Naive thymus-derived CD8-positive, alpha-beta T cell (primary cell): ENCODE data around the gene CYB5R3. TPM values are rescaled to one million over a fixed set of nuclear protein-coding genes. Genes with fewer than 3 reads are reported as not detected.
A peak's percentile ranks its signal among the peaks of the same experiment; 100 is the strongest.
"Not testable (repeated sequence)": the region's sequence is repeated elsewhere in the genome, so short reads cannot be mapped to it uniquely, and the experiment has no call there.

Experiments
- ATAC-seq, 2 donors: fragments of 150-1000 bp; cut with Tn5 transposase in 1 of 2; sonication (Bioruptor Pico), chemical (Tn5 transposase) in 1 of 2; 1 replicate in 1 of 2; 2 replicates in 1 of 2; pipeline ENCODE4 v1.10.0; 2021; ENCODE audit warnings: mild to moderate bottlenecking in 2 of 2, moderate library complexity in 2 of 2
- POLR2A ChIA-PET: fragments of 350-600 bp; sonication (Branson Sonifier 250); formaldehyde crosslinking; loops from one replicate; lab custom pipeline; 2021; ENCODE audit warnings: antibody characterized with exemption; lab: Charles Lee
- DNase-seq, 10 donors: peaks; one replicate each; pipeline versions ENCODE4 v3.0.0 to v3.0.0-alpha.2; 2020 to 2022
- H3K27ac Mint-ChIP-seq, 10 donors: one replicate each; pipeline ENCODE4 v1.8.0; 2020 to 2022; ENCODE audit warnings: mild to moderate bottlenecking in 10 of 10, mixed read lengths in 10 of 10, moderate library complexity in 4 of 10, inconsistent platforms in 1 of 10
- H3K27me3 Mint-ChIP-seq, 5 donors: one replicate each; pipeline ENCODE4 v1.8.0; 2021 to 2022; ENCODE audit warnings: mixed read lengths in 5 of 5
- H3K36me3 Mint-ChIP-seq, 3 donors: one replicate each; pipeline ENCODE4 v1.8.0; 2020 to 2022; ENCODE audit warnings: mixed read lengths in 3 of 3, mild to moderate bottlenecking in 2 of 3, inconsistent platforms in 1 of 3
- H3K4me1 Mint-ChIP-seq, 4 donors: one replicate each; pipeline ENCODE4 v1.8.0; 2021 to 2022; ENCODE audit warnings: mixed read lengths in 4 of 4
- H3K4me3 Mint-ChIP-seq, 10 donors: one replicate each; pipeline ENCODE4 v1.8.0; 2020 to 2022; ENCODE audit warnings: mild to moderate bottlenecking in 10 of 10, mixed read lengths in 10 of 10, moderate library complexity in 6 of 10, inconsistent platforms in 1 of 10
- H3K9me3 Mint-ChIP-seq, 9 donors: one replicate each; pipeline ENCODE4 v1.8.0; 2020 to 2022; ENCODE audit warnings: mixed read lengths in 9 of 9, mild to moderate bottlenecking in 3 of 9, inconsistent platforms in 1 of 9, moderate library complexity in 1 of 9
- polyA plus RNA-seq, 3 donors: library from polyadenylated mRNA; unstranded; fragments of 300-500 nt; fragmentation: Illumina TruSeq; gene quantifications; one replicate each; pipeline ENCODE4 v1.2.3, GENCODE V29; 2021
- total RNA-seq, 8 experiments: library from RNA in 2 of 8; stranded (reverse) in 2 of 8; gene quantifications; one replicate each; pipeline ENCODE4 v1.2.3 and lab custom pipeline; 2021 to 2026

CYB5R3 gene
- total and polyA plus RNA-seq, 5 experiments from 2014 or later = 34.7 to 70.2 (median 37.1) TPM

GRCh38 chr22:42581762-42582716 is 67.2 kb downstream of the CYB5R3 start:
- peaks cover 0 to 51% (median 15%) of the 10 kb centered on the region in 3 donors for H3K36me3 Mint-ChIP-seq
- H3K9me3 Mint-ChIP-seq = no peaks in the 10 kb centered on the region
- DNase-seq (peak; percentile 68 to 88 (median 80)), ATAC-seq (peak; percentile 88 to 90)
- H3K4me3 Mint-ChIP-seq = peak overlapping the region; percentile 84 to 98 (median 94)
- peak overlapping the region; percentile 60 to 95 (median 88) for H3K27ac Mint-ChIP-seq
- POLR2A ChIA-PET = interaction anchor here (0.5 to 2.3 kb wide), 4 partner anchors 33 to 625 kb away, joined by 3 to 21 read pairs (median 3); partner anchors contain the start of gene POLDIP3
- no peaks in the 10 kb centered on the region for H3K27me3 Mint-ChIP-seq
- peaks cover 10 to 18% (median 16%) of the 10 kb centered on the region in 4 donors for H3K4me1 Mint-ChIP-seq

GRCh38 chr22:42581194-42581761 is 67.9 kb downstream of the CYB5R3 start:
- H3K27me3 Mint-ChIP-seq, H3K9me3 Mint-ChIP-seq, DNase-seq: not testable (repeated sequence)
- ATAC-seq = peak; percentile 48 to 52
- peak overlapping the region; percentile 70 to 98 (median 96) for H3K27ac Mint-ChIP-seq
- peaks cover 10 to 18% (median 16%) of the 10 kb centered on the region in 4 donors for H3K4me1 Mint-ChIP-seq
- POLR2A ChIA-PET = interaction anchor here (1.0 to 2.3 kb wide), 2 partner anchors 34 to 137 kb away, joined by 3 to 21 read pairs; partner anchors contain the start of gene POLDIP3
- H3K36me3 Mint-ChIP-seq = peaks cover 0 to 44% (median 14%) of the 10 kb centered on the region in 3 donors
- H3K4me3 Mint-ChIP-seq = peak overlapping the region; percentile 92 to 98 (median 96)

- Mint-ChIP-seq H3K4me3 (peak overlapping the region in 5 of 10 donors; percentile 19 to 32 (median 24)), H3K4me1 (peaks cover 10 to 18% (median 16%) of the 10 kb centered on the region in 4 donors), H3K27ac (peak overlapping the region in 3 of 10 donors; percentile 50 to 73 (median 55)), H3K36me3 (peaks cover 0 to 38% (median 7%) of the 10 kb centered on the region in 3 donors)
- POLR2A ChIA-PET, H3K27me3 Mint-ChIP-seq, H3K9me3 Mint-ChIP-seq, DNase-seq, ATAC-seq: not testable (repeated sequence)
These were observed 69.2 kb downstream of the CYB5R3 start for GRCh38 chr22:42580040-42580439.

- DNase-seq = no peak
- POLR2A ChIA-PET = no interaction called here
- no peak for ATAC-seq
- peak overlapping the region in 1 of 10 donors; percentile 48 for H3K4me3 Mint-ChIP-seq
- H3K4me1 Mint-ChIP-seq = peaks cover 8 to 17% (median 13%) of the 10 kb centered on the region in 4 donors
- H3K9me3 Mint-ChIP-seq = no peaks in the 10 kb centered on the region
- H3K27ac Mint-ChIP-seq = peak overlapping the region in 1 of 10 donors; percentile 21
- H3K36me3 Mint-ChIP-seq = peaks cover 0 to 37% (median 2%) of the 10 kb centered on the region in 3 donors
- no peaks in the 10 kb centered on the region for H3K27me3 Mint-ChIP-seq
These were observed 71.5 kb downstream of the CYB5R3 start for GRCh38 chr22:42577623-42578240.

GRCh38 chr22:42577141-42577540 is 72.1 kb downstream of the CYB5R3 start:
- DNase-seq, ATAC-seq, H3K27me3 Mint-ChIP-seq, H3K4me3 Mint-ChIP-seq, POLR2A ChIA-PET, H3K9me3 Mint-ChIP-seq: not testable (repeated sequence)
- peak overlapping the region in 1 of 10 donors; percentile 38 for H3K27ac Mint-ChIP-seq
- peaks cover 7 to 13% (median 8%) of the 10 kb centered on the region in 4 donors for H3K4me1 Mint-ChIP-seq
- H3K36me3 Mint-ChIP-seq = peaks cover 0 to 41% (median 2%) of the 10 kb centered on the region in 3 donors

- not testable (repeated sequence) for H3K4me3 Mint-ChIP-seq, H3K4me1 Mint-ChIP-seq, DNase-seq, H3K27me3 Mint-ChIP-seq, H3K27ac Mint-ChIP-seq, ATAC-seq, H3K9me3 Mint-ChIP-seq
- POLR2A ChIA-PET = interaction anchor here (0.6 kb wide), 1 partner anchor 1510 kb away, joined by 3 read pairs; no protein-coding TSS in a partner anchor
- peaks cover 0 to 48% (median 2%) of the 10 kb centered on the region in 3 donors for H3K36me3 Mint-ChIP-seq
These were observed 73.1 kb downstream of the CYB5R3 start for GRCh38 chr22:42575996-42576574.

GRCh38 chr22:42574468-42574867 is 74.7 kb downstream of the CYB5R3 start:
- H3K9me3 Mint-ChIP-seq, POLR2A ChIA-PET, ATAC-seq, DNase-seq, H3K27ac Mint-ChIP-seq, H3K27me3 Mint-ChIP-seq, H3K4me3 Mint-ChIP-seq, H3K4me1 Mint-ChIP-seq: not testable (repeated sequence)
- peaks cover 0 to 50% (median 2%) of the 10 kb centered on the region in 3 donors for H3K36me3 Mint-ChIP-seq

- H3K27ac Mint-ChIP-seq, H3K27me3 Mint-ChIP-seq, ATAC-seq, H3K4me1 Mint-ChIP-seq, H3K9me3 Mint-ChIP-seq, POLR2A ChIA-PET, H3K4me3 Mint-ChIP-seq, DNase-seq: not testable (repeated sequence)
- H3K36me3 Mint-ChIP-seq = peaks cover 0 to 50% (median 2%) of the 10 kb centered on the region in 3 donors
These were observed 75.1 kb downstream of the CYB5R3 start for GRCh38 chr22:42574046-42574445.

GRCh38 chr22:42571068-42571467 is 78.1 kb downstream of the CYB5R3 start:
- Mint-ChIP-seq H3K36me3 (peaks cover 0 to 32% (median 0%) of the 10 kb centered on the region in 3 donors), H3K27ac (peak overlapping the region in 1 of 10 donors; percentile 55)
- H3K4me1 Mint-ChIP-seq, H3K4me3 Mint-ChIP-seq, ATAC-seq, H3K27me3 Mint-ChIP-seq, H3K9me3 Mint-ChIP-seq, POLR2A ChIA-PET: not testable (repeated sequence)
- DNase-seq = peak in 1 of 10 donors; percentile 45

- H3K4me3 Mint-ChIP-seq, H3K9me3 Mint-ChIP-seq, POLR2A ChIA-PET, ATAC-seq, H3K4me1 Mint-ChIP-seq, H3K27me3 Mint-ChIP-seq: not testable (repeated sequence)
- peaks cover 0 to 28% (median 0%) of the 10 kb centered on the region in 3 donors for H3K36me3 Mint-ChIP-seq
- DNase-seq = peak in 1 of 10 donors; percentile 22
- H3K27ac Mint-ChIP-seq = peak overlapping the region in 1 of 10 donors; percentile 55
These were observed 78.6 kb downstream of the CYB5R3 start for GRCh38 chr22:42570580-42570979.

- ATAC-seq, POLR2A ChIA-PET, DNase-seq, H3K9me3 Mint-ChIP-seq, H3K27ac Mint-ChIP-seq, H3K4me1 Mint-ChIP-seq, H3K4me3 Mint-ChIP-seq, H3K27me3 Mint-ChIP-seq: not testable (repeated sequence)
- H3K36me3 Mint-ChIP-seq = peaks cover 0 to 19% (median 0%) of the 10 kb centered on the region in 3 donors
These were observed 81.2 kb downstream of the CYB5R3 start for GRCh38 chr22:42567950-42568349.
